HG02623 (cell line): Measurements from ENCODE around the gene MGAT5.
A peak's percentile ranks its signal among the peaks of the same experiment; 100 is the strongest.

ENCODE experiments used
- ATAC-seq: cut with Tn5 transposase; IDR thresholded peaks from one replicate; pipeline ENCODE4 v1.9.1; 2021; ENCODE audit warnings: moderate library complexity; ENCODE audit not compliant: unreplicated experiment

Gene MGAT5

DNA sequence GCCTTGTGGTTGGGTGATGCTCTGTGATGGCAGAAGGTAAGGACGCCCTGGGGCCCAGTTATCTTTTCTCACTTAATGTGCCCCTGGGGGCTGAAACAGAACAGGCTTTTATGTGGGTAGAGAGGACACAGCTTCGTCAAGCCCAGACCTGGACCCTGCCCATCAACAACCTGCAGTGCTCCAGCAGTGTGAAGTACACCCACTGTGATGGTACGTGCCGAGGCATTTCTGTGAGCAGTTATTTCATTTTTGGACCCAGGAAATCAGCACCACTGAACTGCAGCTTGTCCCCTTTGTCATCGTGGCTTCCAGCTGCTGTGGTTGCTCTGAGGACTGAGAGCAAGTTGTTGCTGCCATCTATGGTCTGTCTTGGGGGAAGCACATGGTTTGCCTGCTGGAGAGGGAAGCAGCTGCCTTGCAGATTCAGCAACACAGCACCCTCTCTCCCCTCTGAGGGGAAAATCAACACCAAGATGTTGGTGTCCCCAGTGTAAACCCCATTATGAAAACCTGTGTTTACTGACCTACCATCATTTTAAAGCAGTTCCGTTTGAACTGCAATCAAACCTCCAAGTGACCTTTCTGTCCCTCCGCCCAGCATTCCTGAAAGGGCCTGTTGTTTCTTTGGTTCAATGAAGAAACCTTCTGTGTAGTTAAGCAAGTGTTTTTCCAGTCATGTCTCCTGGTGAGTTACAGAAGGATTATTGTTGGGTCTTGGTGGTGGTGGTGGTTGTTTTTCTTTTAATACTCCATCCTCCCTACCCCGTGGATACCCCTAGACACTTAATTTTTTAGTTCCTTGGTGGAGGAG, 158.2 kb downstream of the MGAT5 start:
- peak; percentile 96 for ATAC-seq

DNA sequence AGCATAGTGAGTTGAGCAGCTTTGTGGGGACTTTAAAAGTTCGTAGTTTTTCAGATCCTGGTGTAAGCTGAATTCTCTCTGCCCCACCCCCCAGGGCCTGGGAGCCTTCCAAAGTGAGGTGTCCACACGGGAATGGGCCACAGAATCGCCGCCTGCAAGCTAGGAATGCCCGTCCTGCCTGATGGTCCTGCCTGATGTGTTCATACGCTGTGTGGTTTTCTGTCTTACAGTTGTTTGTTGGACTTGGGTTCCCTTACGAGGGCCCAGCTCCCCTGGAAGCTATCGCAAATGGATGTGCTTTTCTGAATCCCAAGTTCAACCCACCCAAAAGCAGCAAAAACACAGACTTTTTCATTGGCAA, 158.7 kb downstream of the MGAT5 start:
- ATAC-seq: no peak

DNA sequence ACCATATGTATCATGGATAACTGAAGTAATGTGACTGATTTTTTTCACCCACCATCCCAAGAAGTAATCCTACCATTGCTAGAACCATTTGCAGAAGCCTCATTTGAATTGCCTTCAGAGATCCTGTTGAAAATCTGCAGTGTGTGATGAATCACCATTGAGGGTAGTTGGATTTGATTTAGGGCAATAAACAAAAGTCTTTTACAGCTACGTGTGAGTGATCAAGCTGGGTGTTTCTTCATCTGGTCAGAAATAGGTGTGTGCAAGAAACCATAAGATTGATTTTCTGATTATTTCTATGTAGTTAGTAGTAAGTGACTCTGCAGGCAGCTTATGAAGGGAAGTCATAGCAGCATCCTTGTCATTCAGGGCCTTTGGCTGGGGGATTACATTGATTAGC, 159.6 kb downstream of the MGAT5 start:
- no peak for ATAC-seq

DNA sequence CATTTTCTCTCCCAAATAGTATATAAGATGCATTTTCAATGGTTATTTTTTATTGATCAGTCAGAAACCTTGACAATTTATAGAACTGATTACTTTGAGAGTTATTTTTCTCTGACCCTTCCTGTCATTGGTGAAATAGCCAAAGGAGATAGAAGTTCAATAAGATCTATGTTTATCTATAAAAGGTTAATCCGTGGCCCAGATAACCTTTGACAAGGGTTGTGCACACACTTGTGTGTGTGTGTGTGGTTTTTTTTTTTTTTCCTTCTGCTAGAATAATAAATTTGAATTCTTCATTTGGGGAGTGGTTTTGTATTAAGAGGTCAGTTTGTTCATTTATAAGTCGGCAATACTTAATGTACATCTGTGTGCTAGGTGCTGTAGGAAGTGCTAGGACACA, 160.0 kb downstream of the MGAT5 start:
- ATAC-seq: no peak

DNA sequence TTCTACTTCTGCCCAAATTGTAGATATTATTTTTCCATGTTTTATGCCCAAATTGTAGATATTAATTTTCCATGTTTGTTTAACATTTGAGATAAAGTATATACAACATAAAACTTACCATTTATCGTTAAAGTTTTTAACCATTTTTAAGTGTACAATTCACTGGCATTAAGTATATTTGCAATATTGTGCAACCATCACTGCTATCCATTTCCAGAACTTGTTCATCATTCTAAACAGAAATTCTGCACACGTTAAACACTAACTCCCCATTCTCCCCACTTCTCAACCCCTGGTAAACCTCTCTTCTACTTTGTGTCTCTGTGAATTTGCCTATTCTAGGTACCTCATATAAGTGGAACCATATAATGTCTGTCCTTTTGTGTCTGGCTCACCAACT, 162.1 kb downstream of the MGAT5 start:
- no peak for ATAC-seq

DNA sequence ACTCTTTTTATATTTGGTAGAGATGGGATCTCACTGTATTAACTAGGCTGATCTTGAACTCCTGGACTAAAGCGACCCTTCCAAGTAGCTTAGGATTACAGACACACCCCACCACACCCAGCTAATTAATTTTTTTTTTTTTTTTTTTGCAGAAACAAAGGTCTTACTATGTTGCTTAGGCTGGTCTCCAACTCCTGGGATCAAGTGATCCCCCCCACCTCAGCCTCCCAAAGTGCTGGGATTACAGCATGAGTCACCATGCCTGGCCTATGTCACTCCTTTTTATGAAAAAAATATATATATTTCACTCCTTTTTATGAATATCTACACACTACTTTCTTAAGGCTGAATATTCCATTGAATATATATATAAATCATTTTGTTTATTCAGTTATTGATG, 162.8 kb downstream of the MGAT5 start:
- no peak for ATAC-seq

DNA sequence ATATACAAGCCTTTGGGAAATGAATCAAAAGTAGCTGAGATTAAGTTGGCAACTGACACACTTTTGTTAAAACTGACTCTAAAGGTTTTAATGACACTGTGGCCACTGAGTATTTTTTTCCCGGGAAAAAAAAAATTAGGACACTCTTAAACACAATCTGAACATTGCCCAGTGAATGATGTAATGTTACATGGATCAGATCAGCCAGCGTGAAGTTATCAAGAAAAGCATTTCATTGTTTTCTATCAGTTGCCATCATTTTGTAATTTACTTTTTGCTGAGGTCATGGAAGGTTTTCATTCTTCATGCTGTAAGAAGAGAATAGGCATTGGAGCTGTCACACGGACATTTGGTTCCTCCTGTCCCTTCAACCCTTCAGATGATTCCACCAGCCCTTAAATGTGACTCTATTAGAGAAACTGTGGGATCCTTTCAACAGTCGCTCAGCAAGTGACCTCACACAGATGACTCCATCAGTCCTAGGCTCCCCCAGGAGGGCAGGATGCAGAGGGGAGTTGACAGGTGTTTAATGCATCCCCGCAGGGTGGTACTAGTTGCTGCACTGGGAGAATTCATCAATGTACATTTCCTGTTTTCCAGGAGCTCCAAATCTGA, 164.2 kb downstream of the MGAT5 start:
- ATAC-seq: no peak

DNA sequence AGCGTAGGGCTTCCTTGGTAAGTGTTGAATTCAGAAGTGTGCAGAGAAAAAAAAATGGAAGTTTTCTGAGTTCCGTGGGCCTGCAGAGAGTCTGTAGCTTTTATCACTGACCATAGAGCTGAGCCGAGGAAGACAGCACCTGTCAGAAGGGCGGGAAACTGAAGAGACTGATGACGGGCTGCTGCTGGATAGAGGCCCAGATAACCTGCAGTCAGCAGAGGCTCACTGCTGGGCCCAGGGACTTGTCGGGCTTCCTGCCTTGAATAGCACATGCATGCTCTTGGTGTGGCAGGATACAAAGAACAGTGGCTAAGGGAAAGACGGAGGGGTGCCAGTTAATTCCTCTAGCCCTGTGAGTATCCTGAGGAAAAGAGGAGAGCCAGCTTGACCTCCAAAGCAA, 166.4 kb downstream of the MGAT5 start:
- ATAC-seq: no peak

DNA sequence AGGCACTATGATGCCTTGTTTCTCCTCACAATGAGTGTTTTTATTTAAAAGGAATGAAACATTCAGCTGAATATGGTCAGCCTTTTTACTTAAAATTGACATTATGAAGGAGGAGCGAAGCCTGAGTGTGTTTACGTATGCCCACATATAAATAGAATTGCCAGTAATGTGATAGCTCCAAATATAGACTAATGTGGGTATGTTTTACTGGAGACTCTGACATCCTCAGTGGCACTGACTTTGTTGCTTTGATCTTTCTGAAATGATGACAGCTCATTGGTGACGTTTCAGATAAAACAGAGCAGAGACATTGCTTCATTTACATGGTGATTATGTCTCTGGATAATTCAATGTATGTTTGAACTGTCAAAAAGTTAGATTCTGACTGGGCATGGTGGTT, 167.0 kb downstream of the MGAT5 start:
- ATAC-seq: no peak

DNA sequence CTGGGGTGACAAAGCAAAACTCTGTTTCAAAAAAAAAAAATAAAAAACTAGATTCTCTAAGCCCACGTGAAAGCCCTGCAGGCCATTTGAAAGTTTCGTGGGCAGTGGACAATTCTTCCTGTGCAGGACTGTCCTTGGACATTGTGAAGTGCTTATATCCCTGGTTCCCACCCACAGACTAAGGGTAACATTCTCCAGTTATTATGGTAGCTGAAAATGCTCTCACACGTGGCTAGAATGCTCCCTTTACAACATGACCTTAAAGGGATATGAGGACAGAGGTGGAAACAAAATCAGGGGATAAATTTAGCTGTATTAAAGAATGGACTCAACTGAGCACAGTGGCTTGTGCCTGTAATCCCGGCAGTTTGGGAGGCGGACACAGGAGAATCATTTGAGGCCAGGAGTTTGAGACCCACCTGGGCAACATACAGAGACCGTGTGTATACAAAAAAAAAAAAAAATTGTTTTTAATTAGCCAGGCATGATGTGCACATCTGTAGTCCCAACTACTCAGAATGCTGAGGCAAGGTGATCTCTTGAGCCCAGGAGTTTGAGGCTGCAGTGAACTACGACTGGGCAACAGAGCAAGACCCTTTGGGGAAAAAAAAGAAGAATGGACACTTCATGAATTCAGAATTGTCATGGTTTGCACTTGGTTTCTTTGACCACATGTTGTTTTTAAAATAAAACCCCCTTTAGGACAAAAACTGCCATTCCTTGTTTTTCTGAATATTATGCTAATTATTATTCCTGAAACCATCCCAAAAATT, 167.9 kb downstream of the MGAT5 start:
- ATAC-seq: no peak

DNA sequence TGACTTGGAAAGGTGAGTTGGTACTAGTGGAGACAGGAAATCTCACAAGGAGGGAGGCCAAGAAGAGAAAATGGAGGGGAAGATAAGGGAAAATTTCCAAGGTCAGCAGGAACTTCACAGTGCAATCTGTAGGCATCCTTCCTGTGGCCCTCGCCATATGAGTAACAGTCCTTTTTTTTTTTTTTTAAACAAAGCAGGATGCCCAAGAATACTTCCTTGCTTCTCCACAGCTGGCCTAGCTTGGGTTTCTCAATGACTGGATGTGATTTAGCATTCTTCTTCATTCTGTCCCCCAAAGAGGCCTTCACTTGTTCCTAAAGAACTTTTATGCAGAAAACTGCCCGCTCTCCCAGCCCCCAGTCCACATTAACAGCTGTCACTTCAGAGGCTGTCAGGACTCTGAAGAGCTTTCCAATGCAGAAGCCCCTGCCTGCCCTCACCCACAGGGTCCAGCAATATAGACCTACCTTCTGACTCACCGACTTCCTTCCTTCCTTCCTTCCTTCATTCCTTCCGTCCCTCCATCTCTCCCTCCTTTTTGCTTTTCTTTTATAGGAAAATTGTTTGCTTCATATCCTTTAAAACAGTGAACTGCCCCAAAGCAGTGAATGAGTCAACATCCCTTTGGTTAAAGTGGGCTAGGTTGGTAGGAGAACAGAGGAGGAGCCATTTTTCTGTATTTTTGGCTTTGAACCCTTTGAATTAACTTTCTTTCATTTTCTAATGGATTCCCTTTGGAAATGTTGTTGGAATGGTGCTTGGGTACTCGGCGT, 172.0 kb downstream of the MGAT5 start:
- ATAC-seq: no peak

DNA sequence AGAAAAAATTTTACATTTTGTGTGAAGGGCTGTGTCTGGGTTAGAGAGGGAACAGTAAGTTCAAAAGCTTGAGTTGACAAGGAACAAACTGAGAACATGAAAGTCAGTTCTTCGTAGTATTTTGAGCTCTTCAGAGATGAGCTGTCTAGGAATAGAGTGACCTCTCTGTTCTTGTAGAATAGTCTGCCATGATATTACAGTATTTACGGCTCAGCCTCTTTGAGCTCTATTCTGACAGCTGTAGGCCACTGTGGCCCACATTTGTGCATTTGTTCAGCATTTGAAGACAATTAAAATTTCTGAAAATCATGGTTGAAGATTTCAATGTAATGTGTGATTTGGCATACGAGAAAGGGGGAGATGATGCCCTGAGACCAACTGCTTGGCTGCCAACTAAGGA, 172.8 kb downstream of the MGAT5 start:
- ATAC-seq: no peak

DNA sequence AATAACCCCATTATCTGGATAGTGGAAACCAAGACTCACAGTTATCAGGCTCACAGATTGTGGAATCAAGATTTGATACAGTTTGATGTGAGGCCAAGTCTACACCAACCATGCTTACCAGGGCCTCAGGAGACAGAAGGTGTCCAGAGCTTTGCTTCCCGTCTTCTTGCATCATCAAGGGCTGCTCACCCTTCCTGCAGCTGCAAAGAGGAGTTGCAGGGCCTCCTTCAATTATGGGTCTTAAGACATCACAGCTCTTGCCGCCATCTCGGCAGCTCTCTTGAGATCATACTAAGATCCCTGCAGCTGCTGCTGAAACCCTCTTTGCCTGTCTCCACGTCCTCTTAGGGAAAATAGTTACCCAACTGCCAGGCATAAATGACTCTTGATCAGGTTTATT, 176.0 kb downstream of the MGAT5 start:
- no peak for ATAC-seq

DNA sequence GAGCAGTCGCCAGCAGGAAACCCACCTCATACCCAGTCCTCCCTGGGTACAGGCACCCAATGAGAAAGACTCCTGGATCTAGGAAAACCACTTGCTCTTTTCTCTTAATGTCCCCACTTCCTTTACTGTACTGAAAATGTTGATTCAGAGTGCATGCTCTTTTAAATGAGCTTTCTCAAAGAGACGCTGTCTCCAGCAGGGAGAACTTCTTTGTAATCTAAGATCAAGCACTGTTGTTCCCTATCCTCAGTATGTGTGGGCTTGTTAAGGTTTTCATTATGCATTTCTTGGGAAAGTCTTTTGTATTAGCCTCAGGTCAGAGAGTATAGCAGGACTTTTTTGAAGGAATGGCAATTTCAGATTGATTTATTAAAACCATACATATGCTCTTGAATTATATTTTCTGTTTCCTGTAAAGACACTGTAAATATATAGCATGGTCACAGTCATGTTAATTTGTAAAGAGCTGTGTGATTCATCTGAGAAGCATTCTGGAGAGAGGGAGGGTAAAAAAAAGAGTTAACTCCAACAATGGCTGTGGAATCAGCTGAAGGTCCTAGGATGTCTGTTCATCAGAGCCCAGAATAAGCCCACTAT, 178.1 kb downstream of the MGAT5 start:
- ATAC-seq: no peak

DNA sequence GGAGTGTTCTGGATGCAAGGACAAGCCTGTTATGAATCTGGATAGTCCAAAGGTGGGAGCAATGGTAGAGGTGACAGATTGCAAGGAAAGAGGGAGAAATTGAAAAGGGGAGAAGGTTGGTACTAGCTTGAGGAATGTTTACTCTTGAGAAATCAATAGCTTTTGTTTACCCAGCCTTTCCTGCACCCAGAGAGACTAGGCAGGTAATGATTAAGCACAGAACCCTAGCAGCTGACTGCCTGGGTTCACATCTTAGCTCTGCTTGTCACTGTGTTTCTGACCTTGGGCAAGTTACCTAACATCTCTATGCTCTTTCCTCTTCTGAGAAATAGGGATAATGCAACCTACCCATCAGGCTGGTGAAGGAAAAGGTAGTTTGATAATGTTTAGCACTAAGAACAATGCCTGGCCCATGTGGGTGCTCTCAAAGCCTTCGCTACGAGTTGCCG, 178.6 kb downstream of the MGAT5 start:
- no peak for ATAC-seq

DNA sequence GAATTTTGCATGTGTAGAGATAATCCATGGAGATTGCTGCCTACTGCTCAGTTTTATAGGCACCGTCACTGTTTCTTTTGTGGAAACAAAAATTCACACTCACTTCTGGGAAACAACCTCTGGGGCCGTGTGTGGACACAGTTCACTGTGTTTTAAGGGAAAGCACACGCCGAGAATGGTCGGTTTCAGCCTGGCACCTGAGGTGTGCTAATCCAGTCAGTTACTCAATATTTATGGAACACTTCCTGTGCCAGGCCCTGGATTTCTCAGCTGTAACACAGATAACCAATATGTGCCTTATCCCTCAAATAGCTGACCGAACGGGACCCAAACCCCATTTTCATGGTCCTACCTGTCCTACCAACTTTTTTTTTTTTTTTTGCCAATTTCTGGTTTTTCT, 179.6 kb downstream of the MGAT5 start:
- ATAC-seq: no peak

DNA sequence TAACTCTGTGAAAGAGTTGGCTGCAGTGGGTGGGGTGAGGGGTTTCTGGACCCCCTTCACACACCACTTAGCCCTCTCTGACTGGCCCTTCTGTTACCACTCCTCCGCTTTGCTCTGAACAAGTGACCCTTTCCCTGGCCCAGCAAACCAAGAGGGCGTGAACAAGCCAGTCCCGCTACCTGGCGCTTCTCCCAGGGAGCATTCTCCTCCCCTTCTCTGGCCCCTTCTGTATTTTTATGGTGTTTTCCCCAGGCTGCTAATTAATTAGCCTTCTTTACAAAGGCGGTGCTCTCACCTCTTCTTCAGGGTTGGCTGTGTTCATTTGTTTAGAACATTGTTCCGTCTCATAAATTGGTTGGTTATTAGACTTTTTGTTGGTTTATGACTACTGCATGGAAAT, 180.1 kb downstream of the MGAT5 start:
- no peak for ATAC-seq

DNA sequence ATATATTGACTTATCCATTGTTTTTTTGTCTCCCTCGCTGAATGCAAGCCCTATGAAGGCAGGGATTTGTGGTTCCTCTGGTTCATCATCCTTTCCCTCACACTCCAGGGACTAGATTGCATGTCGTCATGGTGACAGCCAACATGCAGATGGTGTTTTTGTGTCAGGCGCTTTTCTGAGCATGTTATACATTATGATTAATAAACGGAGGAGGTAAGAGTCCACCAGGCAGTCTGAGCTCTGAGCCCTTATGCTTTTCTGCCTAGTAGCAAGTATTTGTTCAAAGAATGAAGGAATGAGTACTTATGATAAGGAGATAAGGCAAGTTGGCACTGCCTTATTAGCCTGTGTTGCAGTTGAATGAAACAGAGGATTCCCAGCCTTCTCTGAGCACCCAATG, 181.6 kb downstream of the MGAT5 start:
- ATAC-seq: no peak

DNA sequence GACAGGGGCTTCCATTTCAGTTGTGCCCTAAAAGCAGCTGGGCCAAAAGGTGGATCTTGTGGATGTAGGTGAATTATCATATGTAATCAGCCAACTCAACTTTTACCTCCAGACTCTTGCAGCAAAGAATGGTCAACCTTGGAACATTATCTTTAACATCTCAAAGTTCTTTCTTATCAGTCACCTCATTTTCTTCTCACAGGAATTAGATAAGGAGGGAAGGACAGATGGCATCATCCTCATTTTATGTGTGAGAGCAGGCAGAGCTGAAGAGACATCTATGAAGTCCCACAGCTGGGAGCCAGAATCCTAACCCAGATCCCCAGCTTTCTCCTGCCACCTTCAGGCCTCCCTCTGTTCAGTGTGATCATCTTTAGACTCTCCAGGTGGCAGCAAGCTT, 182.1 kb downstream of the MGAT5 start:
- ATAC-seq: no peak

DNA sequence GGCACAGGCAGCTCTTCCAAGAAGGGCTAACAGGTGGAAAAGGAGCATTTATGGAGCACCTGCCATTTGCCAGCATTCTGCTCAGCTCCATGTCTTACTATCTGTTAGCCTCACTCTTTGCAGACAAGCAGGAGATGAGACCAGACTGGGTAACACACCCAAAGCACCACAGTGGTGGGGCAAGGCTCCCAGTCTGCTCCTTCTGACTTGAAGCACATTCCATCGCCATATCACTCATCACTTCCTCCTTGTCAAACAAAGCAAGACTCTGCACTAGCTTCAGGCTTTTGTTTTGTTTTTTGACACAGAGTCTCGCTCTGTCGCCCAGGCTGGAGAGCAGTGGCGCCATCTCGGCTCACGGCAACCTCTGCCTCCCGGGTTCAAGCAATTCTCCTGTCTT, 182.8 kb downstream of the MGAT5 start:
- ATAC-seq: no peak

DNA sequence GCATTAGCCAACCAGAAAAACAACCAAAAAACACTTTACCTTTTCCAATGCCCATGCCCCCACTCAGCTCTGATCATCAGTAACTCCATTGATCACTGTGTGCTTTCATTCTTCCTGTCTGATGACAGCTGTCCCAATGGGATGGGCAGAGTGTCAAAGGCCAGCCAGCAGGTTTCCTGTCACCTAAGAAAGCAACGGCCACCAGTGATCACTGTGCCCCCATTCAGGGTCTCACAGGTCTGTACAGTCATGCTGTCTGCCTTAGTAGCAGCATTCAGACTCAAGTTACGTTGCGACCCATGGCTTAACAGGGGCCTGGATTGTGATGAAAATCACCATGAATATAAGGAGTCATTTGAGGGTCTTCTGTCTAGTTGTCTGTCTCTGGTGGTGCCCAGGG, 184.5 kb downstream of the MGAT5 start:
- no peak for ATAC-seq
